Esophagus squamous epithelium (tissue), 4 donors: Measurements from ENCODE around the gene NHSL1.

Experiments used
- CTCF ChIP-seq, 6 experiments: fragments of 450-650 bp in 4 of 6; fragments of 200-600 bp in 2 of 6; sonication (generic) in 2 of 6; IDR thresholded peaks; one replicate each; pipeline ENCODE4 v1.5.1; 2016 to 2019; ENCODE audit warnings: antibody characterized with exemption in 6 of 6, mild to moderate bottlenecking in 4 of 6, moderate library complexity in 4 of 6
- POLR2A ChIP-seq, 4 donors: fragments of 450-650 bp; IDR thresholded peaks; one replicate each; pipeline ENCODE4 v1.6.1; 2017; ENCODE audit warnings: antibody characterized with exemption in 4 of 4, mild to moderate bottlenecking in 4 of 4, moderate library complexity in 3 of 4

GRCh38 chr6:138493413-138493812 is 5.9 kb downstream of the NHSL1 start:
- TF ChIP-seq CTCF (IDR thresholded peaks at IDR 0.05) (no peak), POLR2A (IDR thresholded peaks at IDR 0.05) (no peak)
